ENCODE data around the gene SVIL.
"Not testable (repeated sequence)": the region's sequence is repeated elsewhere in the genome, so short reads cannot be mapped to it uniquely, and the experiment has no call there.

The SVIL gene

GRCh38 chr10:29443745-29444523 lies 190.8 kb downstream of the SVIL start:
- H3K27ac ChIP-seq: no peak overlapping the region
- TF ChIP-seq CTCF (conservative IDR thresholded peaks at IDR 0.05) (no peak), ZFX (IDR thresholded peaks at IDR 0.05) (no peak)

- TF ChIP-seq CTCF (conservative IDR thresholded peaks at IDR 0.05): no peak
- TF ChIP-seq ZFX (IDR thresholded peaks at IDR 0.05): no peak
- H3K27ac ChIP-seq: no peak overlapping the region
Observed at GRCh38 chr10:29440981-29441380, 193.8 kb downstream of the SVIL start.

- not testable (repeated sequence) for H3K27ac ChIP-seq
Observed at GRCh38 chr10:29439005-29439404, 195.8 kb downstream of the SVIL start.

- no peak overlapping the region for H3K27ac ChIP-seq
Observed at GRCh38 chr10:29438271-29438670, 196.5 kb downstream of the SVIL start.

GRCh38 chr10:29437871-29438270 lies 196.9 kb downstream of the SVIL start:
- TF ChIP-seq ZFX (IDR thresholded peaks at IDR 0.05) (no peak), CTCF (conservative IDR thresholded peaks at IDR 0.05) (no peak)
- H3K27ac ChIP-seq: no peak overlapping the region

More at GRCh38 chr10:29438271-29438670, 196.5 kb downstream of the SVIL start:
- TF ChIP-seq CTCF (conservative IDR thresholded peaks at IDR 0.05) (no peak), ZFX (IDR thresholded peaks at IDR 0.05) (no peak)

GRCh38 chr10:29435809-29436501 lies 198.8 kb downstream of the SVIL start:
- no peak overlapping the region for H3K27ac ChIP-seq
- TF ChIP-seq CTCF (conservative IDR thresholded peaks at IDR 0.05) (no peak), ZFX (IDR thresholded peaks at IDR 0.05) (no peak)

- H3K27ac ChIP-seq: no peak overlapping the region
- TF ChIP-seq CTCF (conservative IDR thresholded peaks at IDR 0.05): no peak
- no peak for TF ChIP-seq ZFX (IDR thresholded peaks at IDR 0.05)
Observed at GRCh38 chr10:29434111-29434510, 200.7 kb downstream of the SVIL start.

All from C4-2B (cell line).